Measurements from ENCODE around the gene UBP1.
"Not testable (repeated sequence)": the region's sequence is repeated elsewhere in the genome, so short reads cannot be mapped to it uniquely, and the experiment has no call there.

Gene UBP1

GRCh38 chr3:33433843-33434242, 6.4 kb downstream of the UBP1 start:
- DNase-seq: no peak

- DNase-seq: no peak
Observed at GRCh38 chr3:33430571-33430970, 9.6 kb downstream of the UBP1 start.

- DNase-seq: no peak
Observed at GRCh38 chr3:33430061-33430460, 10.1 kb downstream of the UBP1 start.

- not testable (repeated sequence) for DNase-seq
Observed at GRCh38 chr3:33429306-33429705, 10.9 kb downstream of the UBP1 start.

GRCh38 chr3:33428734-33429133, 11.5 kb downstream of the UBP1 start:
- DNase-seq: no peak

GRCh38 chr3:33426630-33427317, 13.4 kb downstream of the UBP1 start:
- DNase-seq: no peak

GRCh38 chr3:33426068-33426467, 14.1 kb downstream of the UBP1 start:
- DNase-seq: no peak

- DNase-seq: no peak
Observed at GRCh38 chr3:33425453-33425852, 14.8 kb downstream of the UBP1 start.

GRCh38 chr3:33424606-33425452, 15.4 kb downstream of the UBP1 start:
- DNase-seq: no peak

- DNase-seq: no peak
Observed at GRCh38 chr3:33420966-33421365, 19.2 kb downstream of the UBP1 start.

GRCh38 chr3:33419948-33420347, 20.3 kb downstream of the UBP1 start:
- no peak for DNase-seq

- DNase-seq: peak; percentile 8
Observed at GRCh38 chr3:33417066-33417673, 23.0 kb downstream of the UBP1 start.

- not testable (repeated sequence) for DNase-seq
Observed at GRCh38 chr3:33410816-33411215, 29.4 kb downstream of the UBP1 start.

- DNase-seq: no peak
Observed at GRCh38 chr3:33403756-33404155, 36.4 kb downstream of the UBP1 start.

- no peak for DNase-seq
Observed at GRCh38 chr3:33402936-33403335, 37.3 kb downstream of the UBP1 start.

- no peak for DNase-seq
Observed at GRCh38 chr3:33401781-33402180, 38.4 kb downstream of the UBP1 start.

- no peak for DNase-seq
Observed at GRCh38 chr3:33398410-33398809, 41.8 kb downstream of the UBP1 start.

GRCh38 chr3:33395900-33396299, 44.3 kb downstream of the UBP1 start:
- no peak for DNase-seq

GRCh38 chr3:33394403-33395054, 45.7 kb downstream of the UBP1 start:
- DNase-seq: no peak

- no peak for DNase-seq
Observed at GRCh38 chr3:33392703-33393125, 47.5 kb downstream of the UBP1 start.

GRCh38 chr3:33392144-33392543, 48.1 kb downstream of the UBP1 start:
- DNase-seq: no peak

- DNase-seq: no peak
Observed at GRCh38 chr3:33391255-33391995, 48.8 kb downstream of the UBP1 start.

GRCh38 chr3:33389908-33390307, 50.3 kb downstream of the UBP1 start:
- DNase-seq: no peak
